Sigmoid colon (tissue), 7 donors: ENCODE measurements around the gene SLCO3A1. TPM values are rescaled to one million over a fixed set of nuclear protein-coding genes. Genes with fewer than 3 reads are reported as not detected.

ENCODE experiments used
- DNase-seq: peaks from one replicate; pipeline ENCODE4 v3.0.0-alpha.2; 2019
- H3K27ac ChIP-seq, 4 donors: fragments of 200-600 bp; sonication (generic); one replicate each; pipeline ENCODE4 v1.5.1; 2016 to 2019; ENCODE audit warnings: mild to moderate bottlenecking in 1 of 4
- H3K27me3 ChIP-seq, 3 donors: fragments of 200-600 bp; sonication (generic); one replicate each; pipeline ENCODE4 v1.5.1; 2019; ENCODE audit warnings: mild to moderate bottlenecking in 1 of 3
- H3K36me3 ChIP-seq, 4 donors: fragments of 200-600 bp; sonication (generic); one replicate each; pipeline ENCODE4 v1.5.1; 2016 to 2019
- H3K4me1 ChIP-seq, 4 donors: fragments of 200-600 bp; sonication (generic); one replicate each; pipeline ENCODE4 v1.5.1; 2017 to 2019
- H3K4me3 ChIP-seq, 4 donors: fragments of 200-600 bp; sonication (generic); one replicate each; pipeline ENCODE4 v1.5.1; 2017 to 2019; ENCODE audit warnings: mild to moderate bottlenecking in 2 of 4, moderate library complexity in 1 of 4
- H3K9me3 ChIP-seq, 4 donors: fragments of 200-600 bp in 3 of 4; sonication (generic) in 3 of 4; one replicate each; pipeline versions ENCODE4 v1.5.1 to v1.6.1; 2013 to 2019
- EP300 ChIP-seq, 4 donors: sonication (generic); formaldehyde crosslinking; IDR thresholded peaks; one replicate each; pipeline ENCODE4 v1.6.1; 2017; ENCODE audit warnings: antibody characterized with exemption in 4 of 4
- POLR2A ChIP-seq, 2 donors: fragments of 450-650 bp; IDR thresholded peaks; one replicate each; pipeline ENCODE4 v1.6.1; 2016; ENCODE audit warnings: antibody characterized with exemption in 2 of 2, mild to moderate bottlenecking in 2 of 2, moderate library complexity in 2 of 2
- POLR2AphosphoS5 ChIP-seq, 4 donors: sonication (generic); formaldehyde crosslinking; IDR thresholded peaks; one replicate each; pipeline ENCODE4 v1.6.1; 2017; ENCODE audit warnings: antibody characterized with exemption in 4 of 4
- WGBS, 2 donors: extraction: QIAGEN DNeasy Blood & Tissue Kit; methylation state at CpG; one replicate each; pipeline ENCODE4 v1.1.7; 2013; 5-methylcytosine and 5-hydroxymethylcytosine counted together
- intact Hi-C: fragments of 100-400 bp; cut with DNase I; formaldehyde crosslinking; loops from one replicate; pipeline ENCODE4 v1.15.1; 2023
- polyA plus RNA-seq, 3 donors: library from polyadenylated mRNA; stranded (reverse); fragments of 200-250 nt; gene quantifications; one replicate each; pipeline ENCODE4 v1.2.3, GENCODE V29; 2013
- total RNA-seq, 4 donors: library from RNA; depleted of rRNA; stranded (reverse); fragments of >200 nt; gene quantifications; one replicate each; pipeline ENCODE4 v1.1.0, GENCODE V29; 2016
- TF ChIP-seq, protein P1 (sequence below), 4 experiments: fragments of 450-650 bp in 3 of 4; fragments of 200-600 bp in 1 of 4; IDR thresholded peaks; one replicate each; pipeline ENCODE4 v1.5.1; 2016 to 2019; ENCODE audit warnings: antibody characterized with exemption in 4 of 4, mild to moderate bottlenecking in 3 of 4, moderate library complexity in 2 of 4
- donor health status: healthy with polysubstance abuse.
- donor health status: Bipolar disorder and iron deficiency.
- donor health status: healthy.

The SLCO3A1 gene
- total and polyA plus RNA-seq, 7 donors: 1.4 to 10.5 (median 4.6) TPM

- intact Hi-C loops: loop anchor here (10.0 kb wide), 1 partner anchor 222 kb away; the partner anchor contains the start of gene SLCO3A1
- H3K9me3 ChIP-seq: no peaks in the 10 kb centered on the region
- no peaks in the 10 kb centered on the region for H3K36me3 ChIP-seq
- H3K4me1 ChIP-seq: no peaks in the 10 kb centered on the region
- H3K4me3 ChIP-seq: no peak overlapping the region
- no peaks in the 10 kb centered on the region for H3K27me3 ChIP-seq
- DNase-seq: no peak
- WGBS, 2 donors: 89 to 93% methylated on average over 8 of the region's 8 CpGs
- no peak overlapping the region for H3K27ac ChIP-seq
- TF ChIP-seq EP300 (IDR thresholded peaks at IDR 0.05) (no peak), POLR2AphosphoS5 (IDR thresholded peaks at IDR 0.05) (no peak), POLR2A (IDR thresholded peaks at IDR 0.05) (no peak)
- TF ChIP-seq, protein P1, sequence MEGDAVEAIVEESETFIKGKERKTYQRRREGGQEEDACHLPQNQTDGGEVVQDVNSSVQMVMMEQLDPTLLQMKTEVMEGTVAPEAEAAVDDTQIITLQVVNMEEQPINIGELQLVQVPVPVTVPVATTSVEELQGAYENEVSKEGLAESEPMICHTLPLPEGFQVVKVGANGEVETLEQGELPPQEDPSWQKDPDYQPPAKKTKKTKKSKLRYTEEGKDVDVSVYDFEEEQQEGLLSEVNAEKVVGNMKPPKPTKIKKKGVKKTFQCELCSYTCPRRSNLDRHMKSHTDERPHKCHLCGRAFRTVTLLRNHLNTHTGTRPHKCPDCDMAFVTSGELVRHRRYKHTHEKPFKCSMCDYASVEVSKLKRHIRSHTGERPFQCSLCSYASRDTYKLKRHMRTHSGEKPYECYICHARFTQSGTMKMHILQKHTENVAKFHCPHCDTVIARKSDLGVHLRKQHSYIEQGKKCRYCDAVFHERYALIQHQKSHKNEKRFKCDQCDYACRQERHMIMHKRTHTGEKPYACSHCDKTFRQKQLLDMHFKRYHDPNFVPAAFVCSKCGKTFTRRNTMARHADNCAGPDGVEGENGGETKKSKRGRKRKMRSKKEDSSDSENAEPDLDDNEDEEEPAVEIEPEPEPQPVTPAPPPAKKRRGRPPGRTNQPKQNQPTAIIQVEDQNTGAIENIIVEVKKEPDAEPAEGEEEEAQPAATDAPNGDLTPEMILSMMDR (IDR thresholded peaks at IDR 0.05): no peak
These were observed 223.0 kb downstream of the SLCO3A1 start for GRCh38 chr15:92076541-92076940.

DNA sequence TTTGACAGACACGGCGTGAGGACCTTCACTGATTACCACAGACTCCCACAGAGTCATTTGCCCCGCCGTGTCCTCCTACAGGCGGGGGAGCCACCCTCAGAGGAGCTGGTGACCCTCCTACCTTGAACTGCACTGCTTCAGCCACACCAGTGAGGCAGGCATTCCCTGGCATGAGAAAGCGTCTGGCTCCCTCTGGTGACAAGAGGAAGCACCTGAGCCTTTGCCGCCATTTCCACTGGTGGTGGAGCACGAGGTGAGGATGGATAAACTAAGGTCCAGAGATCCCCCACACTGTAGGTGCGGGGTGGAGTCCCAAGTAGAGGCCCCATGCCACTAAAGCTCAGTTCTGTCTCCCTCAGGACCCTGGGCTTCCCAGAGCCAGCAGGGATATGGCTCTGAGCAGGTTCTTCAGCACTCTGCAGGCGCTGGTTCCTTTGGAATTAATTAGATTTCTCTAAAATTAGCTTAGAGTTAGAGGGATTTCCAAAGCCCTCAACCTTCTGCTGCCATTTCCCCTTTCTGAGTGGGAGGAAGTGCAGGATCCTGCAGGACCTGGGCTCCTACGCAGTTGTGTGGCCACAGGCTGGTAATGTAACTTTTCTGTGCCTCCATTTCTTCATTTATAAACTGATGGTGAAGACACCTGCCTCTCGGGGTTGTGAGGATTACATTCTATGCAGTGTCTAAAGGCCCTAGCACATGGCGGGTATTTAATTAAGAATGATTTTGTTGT lies 224.0 kb downstream of the SLCO3A1 start:
- TF ChIP-seq, protein P1 (IDR thresholded peaks at IDR 0.05): peak in 3 of 4 experiments; percentile 47 to 56 (median 49)
- no peak for TF ChIP-seq EP300 (IDR thresholded peaks at IDR 0.05)
- no peak for TF ChIP-seq POLR2A (IDR thresholded peaks at IDR 0.05)
- intact Hi-C loops: loop anchor here (10.0 kb wide), 1 partner anchor 223 kb away; the partner anchor contains the start of gene SLCO3A1
- H3K36me3 ChIP-seq: no peaks in the 10 kb centered on the region
- H3K27me3 ChIP-seq: no peaks in the 10 kb centered on the region
- no peak overlapping the region for H3K27ac ChIP-seq
- DNase-seq: peak; percentile 79
- WGBS, 2 donors: 52 to 58% methylated on average over 13 of the region's 13 CpGs
- H3K9me3 ChIP-seq: no peaks in the 10 kb centered on the region
- H3K4me1 ChIP-seq: peaks cover 0 to 8% (median 3%) of the 10 kb centered on the region in 4 donors
- no peak overlapping the region for H3K4me3 ChIP-seq

- no peak overlapping the region for H3K4me3 ChIP-seq
- DNase-seq: no peak
- H3K9me3 ChIP-seq: no peaks in the 10 kb centered on the region
- no peaks in the 10 kb centered on the region for H3K27me3 ChIP-seq
- no peak overlapping the region for H3K27ac ChIP-seq
- H3K4me1 ChIP-seq: peaks cover 0 to 8% (median 3%) of the 10 kb centered on the region in 4 donors
- WGBS, 2 donors: 97 to 98% methylated on average over 6 of the region's 6 CpGs
- no peaks in the 10 kb centered on the region for H3K36me3 ChIP-seq
- intact Hi-C loops: loop anchor here (10.0 kb wide), 1 partner anchor 223 kb away; the partner anchor contains the start of gene SLCO3A1
- TF ChIP-seq EP300 (IDR thresholded peaks at IDR 0.05) (no peak), POLR2AphosphoS5 (IDR thresholded peaks at IDR 0.05) (no peak), POLR2A (IDR thresholded peaks at IDR 0.05) (no peak)
- TF ChIP-seq, protein P1 (IDR thresholded peaks at IDR 0.05): no peak
These were observed 224.8 kb downstream of the SLCO3A1 start for GRCh38 chr15:92078270-92078669.

- Histone ChIP-seq H3K36me3 (no peaks in the 10 kb centered on the region), H3K27ac (no peak overlapping the region), H3K4me3 (no peak overlapping the region), H3K27me3 (no peaks in the 10 kb centered on the region), H3K9me3 (no peaks in the 10 kb centered on the region), H3K4me1 (peaks cover 0 to 8% (median 3%) of the 10 kb centered on the region in 4 donors)
- 85 to 88% methylated on average over 3 of the region's 3 CpGs for WGBS, 2 donors
- intact Hi-C loops: loop anchor here (10.0 kb wide), 1 partner anchor 224 kb away; the partner anchor contains the start of gene SLCO3A1
- no peak for TF ChIP-seq EP300 (IDR thresholded peaks at IDR 0.05)
- no peak for TF ChIP-seq POLR2A (IDR thresholded peaks at IDR 0.05)
- TF ChIP-seq, protein P1 (IDR thresholded peaks at IDR 0.05): no peak
- TF ChIP-seq POLR2AphosphoS5 (IDR thresholded peaks at IDR 0.05): no peak
- DNase-seq: no peak
These were observed 225.5 kb downstream of the SLCO3A1 start for GRCh38 chr15:92079047-92079446.
